Peyer's patch (tissue), 4 donors: ENCODE measurements around the gene RHOB. TPM values are rescaled to one million over a fixed set of nuclear protein-coding genes. Genes with fewer than 3 reads are reported as not detected.

Experiments
- DNase-seq, 3 donors: peaks; one replicate each; pipeline ENCODE4 v3.0.0-alpha.2; 2017 to 2019
- H3K27ac ChIP-seq, 4 donors: fragments of 200-600 bp; sonication (generic); one replicate each; pipeline ENCODE4 v1.5.1; 2016 to 2019
- H3K27me3 ChIP-seq, 2 donors: fragments of 200-600 bp; sonication (generic); one replicate each; pipeline ENCODE4 v1.5.1; 2019
- H3K36me3 ChIP-seq, 3 donors: fragments of 200-600 bp; sonication (generic); one replicate each; pipeline ENCODE4 v1.5.1; 2016 to 2019
- H3K4me1 ChIP-seq, 4 donors: fragments of 200-600 bp; sonication (generic); one replicate each; pipeline ENCODE4 v1.5.1; 2016 to 2019
- H3K4me3 ChIP-seq, 4 donors: fragments of 200-600 bp; sonication (generic); 1 replicate in 3 of 4; 2 replicates in 1 of 4; pipeline ENCODE4 v1.5.1; 2016 to 2019; ENCODE audit warnings: mild to moderate bottlenecking in 1 of 4
- H3K9me3 ChIP-seq, 4 donors: fragments of 200-600 bp; sonication (generic); one replicate each; pipeline ENCODE4 v1.5.1; 2016 to 2019; ENCODE audit warnings: mild to moderate bottlenecking in 1 of 4
- CTCF ChIP-seq, 6 experiments: fragments of 450-650 bp in 4 of 6; fragments of 200-600 bp in 2 of 6; sonication (generic) in 1 of 6; IDR thresholded peaks; one replicate each; pipeline ENCODE4 v1.5.1; 2017 to 2019; ENCODE audit warnings: antibody characterized with exemption in 6 of 6, mild to moderate bottlenecking in 3 of 6, moderate library complexity in 1 of 6
- POLR2A ChIP-seq, 2 donors: fragments of 450-650 bp; IDR thresholded peaks; one replicate each; pipeline ENCODE4 v1.5.1; 2017; ENCODE audit warnings: antibody characterized with exemption in 2 of 2, mild to moderate bottlenecking in 2 of 2, moderate library complexity in 2 of 2
- total RNA-seq, 4 donors: library from RNA; depleted of rRNA; stranded (reverse); fragments of >200 nt; gene quantifications; one replicate each; pipeline ENCODE4 v1.1.0, GENCODE V29; 2016

Gene RHOB
- total RNA-seq, 4 donors from 2014 or later, result 61.6 to 488 (median 202) TPM

GRCh38 chr2:20478961-20479360, 32.1 kb downstream of the RHOB start:
- no peak overlapping the region for H3K4me3 ChIP-seq

GRCh38 chr2:20479835-20480234, 33.0 kb downstream of the RHOB start:
- H3K9me3 ChIP-seq, result no peaks in the 10 kb centered on the region
- DNase-seq, result no peak
- no peaks in the 10 kb centered on the region for H3K27me3 ChIP-seq
- no peak overlapping the region for H3K4me3 ChIP-seq
- no peaks in the 10 kb centered on the region for H3K36me3 ChIP-seq
- no peak for TF ChIP-seq POLR2A (IDR thresholded peaks at IDR 0.05)
- no peak for TF ChIP-seq CTCF (IDR thresholded peaks at IDR 0.05)
- no peaks in the 10 kb centered on the region for H3K4me1 ChIP-seq
- no peak overlapping the region for H3K27ac ChIP-seq

More at GRCh38 chr2:20478961-20479360, 32.1 kb downstream of the RHOB start:
- DNase-seq, result peak in 1 of 3 donors; percentile 38
- no peaks in the 10 kb centered on the region for H3K4me1 ChIP-seq
- TF ChIP-seq CTCF (IDR thresholded peaks at IDR 0.05) (no peak), POLR2A (IDR thresholded peaks at IDR 0.05) (no peak)
- no peaks in the 10 kb centered on the region for H3K36me3 ChIP-seq
- no peaks in the 10 kb centered on the region for H3K27me3 ChIP-seq
- no peak overlapping the region for H3K27ac ChIP-seq
- no peaks in the 10 kb centered on the region for H3K9me3 ChIP-seq

- H3K27me3 ChIP-seq, result no peaks in the 10 kb centered on the region
- no peak overlapping the region for H3K4me3 ChIP-seq
- no peak overlapping the region for H3K27ac ChIP-seq
- no peaks in the 10 kb centered on the region for H3K36me3 ChIP-seq
- H3K9me3 ChIP-seq, result no peaks in the 10 kb centered on the region
- no peak for TF ChIP-seq POLR2A (IDR thresholded peaks at IDR 0.05)
- no peak for TF ChIP-seq CTCF (IDR thresholded peaks at IDR 0.05)
- H3K4me1 ChIP-seq, result no peaks in the 10 kb centered on the region
- no peak for DNase-seq
These were observed 34.0 kb downstream of the RHOB start for GRCh38 chr2:20480913-20481312.

GRCh38 chr2:20481798-20482405, 35.0 kb downstream of the RHOB start:
- Histone ChIP-seq H3K36me3 (no peaks in the 10 kb centered on the region), H3K27ac (peak overlapping the region in 1 of 4 donors; percentile 25), H3K27me3 (no peaks in the 10 kb centered on the region), H3K4me3 (no peak overlapping the region), H3K4me1 (no peaks in the 10 kb centered on the region), H3K9me3 (no peaks in the 10 kb centered on the region)
- TF ChIP-seq CTCF (IDR thresholded peaks at IDR 0.05), result no peak
- DNase-seq, result no peak

GRCh38 chr2:20482725-20483124, 35.9 kb downstream of the RHOB start:
- no peak for DNase-seq
- Histone ChIP-seq H3K9me3 (no peaks in the 10 kb centered on the region), H3K27ac (peak overlapping the region in 2 of 4 donors; percentile 40 to 45)

More at GRCh38 chr2:20482725-20483124, 35.9 kb downstream of the RHOB start:
- TF ChIP-seq CTCF (IDR thresholded peaks at IDR 0.05) (no peak), POLR2A (IDR thresholded peaks at IDR 0.05) (no peak)
- H3K4me3 ChIP-seq, result no peak overlapping the region
- H3K27me3 ChIP-seq, result no peaks in the 10 kb centered on the region
- H3K4me1 ChIP-seq, result no peaks in the 10 kb centered on the region
- no peaks in the 10 kb centered on the region for H3K36me3 ChIP-seq
